ENCODE data around the gene CDH16. TPM values are rescaled to one million over a fixed set of nuclear protein-coding genes. Genes with fewer than 3 reads are reported as not detected.

Gene CDH16
- total and polyA plus RNA-seq, 2 of the 13 experiments (the other 11 are each of a cell fraction or from before 2014, with no cell fraction given), result 2.7 to 3.9 TPM

- TF ChIP-seq ZNF326 (CRISPR knock-in tag; IDR thresholded peaks at IDR 0.05; ENCODE audit: borderline replicate concordance) (no peak), SMAD3 (CRISPR knock-in tag; IDR thresholded peaks at IDR 0.05) (peak; percentile 36; the same call in 1 of the 2 replicates), ZNF138 (CRISPR knock-in tag; IDR thresholded peaks at IDR 0.05; ENCODE audit: low read depth) (peak; percentile 84; the same call in 1 of the 2 replicates), NFAT5 (CRISPR knock-in tag; IDR thresholded peaks at IDR 0.05) (peak; percentile 87), CBFB (CRISPR knock-in tag; IDR thresholded peaks at IDR 0.05) (peak; percentile 77; the same call in 1 of the 2 replicates), NFYC (CRISPR knock-in tag; IDR thresholded peaks at IDR 0.05) (peak; percentile 100), CCAR2 (optimal IDR thresholded peaks at IDR 0.05; ENCODE audit: low read depth, low read length) (no peak), MED13 (CRISPR knock-in tag; IDR thresholded peaks at IDR 0.05) (peak; percentile 25; the same call in 1 of the 2 replicates), MIER2 (CRISPR knock-in tag; IDR thresholded peaks at IDR 0.05) (no peak; the same call in 1 of the 2 replicates), ZNF724P (CRISPR knock-in tag; IDR thresholded peaks at IDR 0.05; ENCODE audit: borderline replicate concordance) (no peak; the same call in 1 of the 2 replicates), KLF13 (CRISPR knock-in tag; IDR thresholded peaks at IDR 0.05) (peak; percentile 89; the same call in 1 of the 2 replicates), BORCS8-MEF2B (CRISPR knock-in tag; IDR thresholded peaks at IDR 0.05) (peak; percentile 92), ZNF317 (CRISPR knock-in tag; IDR thresholded peaks at IDR 0.05) (peak; percentile 63), LBX2 (CRISPR knock-in tag; IDR thresholded peaks at IDR 0.05; ENCODE audit: borderline replicate concordance) (peak; percentile 99), AHR (CRISPR knock-in tag; IDR thresholded peaks at IDR 0.05) (peak; percentile 74; the same call in 1 of the 2 replicates), ZNF18 (CRISPR knock-in tag; IDR thresholded peaks at IDR 0.05; ENCODE audit: insufficient replicate concordance) (peak; percentile 96), KDM3A (CRISPR knock-in tag; IDR thresholded peaks at IDR 0.05; ENCODE audit: low read depth) (peak; percentile 86; the same call in 1 of the 2 replicates), ZNF484 (CRISPR knock-in tag; IDR thresholded peaks at IDR 0.05; ENCODE audit: borderline replicate concordance, low read depth) (0 out of 2 replicates have a peak, but pooled peaks have one; percentile 89), KDM1A (CRISPR knock-in tag; IDR thresholded peaks at IDR 0.05) (no peak), GLMP (CRISPR knock-in tag; IDR thresholded peaks at IDR 0.05; ENCODE audit: borderline replicate concordance) (no peak; the same call in 1 of the 2 replicates), ZSCAN31 (CRISPR knock-in tag; IDR thresholded peaks at IDR 0.05; ENCODE audit: low read depth) (no peak; the same call in 1 of the 2 replicates), AKAP8 (CRISPR knock-in tag; IDR thresholded peaks at IDR 0.05) (peak; percentile 86; the same call in 1 of the 2 replicates)
These were observed 38.2 kb downstream of the CDH16 start, which contains the start of gene PDP2 (continued) for GRCh38 chr16:66880288-66881013.

Measured in HepG2 (cell line).